Psoas muscle (tissue), 8 donors: ENCODE measurements around the gene TOMM6. TPM values are rescaled to one million over a fixed set of nuclear protein-coding genes. Genes with fewer than 3 reads are reported as not detected.

Experiments
- ATAC-seq, 4 donors: fragments of 200-7000 bp; cut with Tn5 transposase; one replicate each; pipeline ENCODE4 v1.9.1; 2020; ENCODE audit warnings: moderate library complexity in 3 of 4, mild to moderate bottlenecking in 2 of 4
- DNase-seq, 2 donors: peaks; one replicate each; pipeline ENCODE4 v3.0.0-alpha.2; 2020
- H3K27ac ChIP-seq: fragments of 200-600 bp; one replicate; pipeline ENCODE4 v1.8.0; 2022
- H3K27me3 ChIP-seq, 3 donors: fragments of 200-600 bp in 1 of 3; one replicate each; pipeline versions ENCODE4 v1.6.1 to v1.8.0; 2013 to 2022; ENCODE audit warnings: low read length in 2 of 3, mild to moderate bottlenecking in 2 of 3, moderate library complexity in 1 of 3; ENCODE audit not compliant: insufficient read depth in 3 of 3
- H3K36me3 ChIP-seq, 2 donors: fragments of 200-600 bp in 1 of 2; one replicate each; pipeline versions ENCODE4 v1.6.1 to v1.8.0; 2013 to 2022; ENCODE audit warnings: low read depth in 1 of 2, mild to moderate bottlenecking in 1 of 2, moderate library complexity in 1 of 2; ENCODE audit not compliant: insufficient read depth in 1 of 2
- H3K4me1 ChIP-seq: fragments of 200-600 bp; one replicate; pipeline ENCODE4 v1.8.0; 2022
- H3K4me3 ChIP-seq: fragments of 200-600 bp; one replicate; pipeline ENCODE4 v1.8.0; 2022; ENCODE audit warnings: mild to moderate bottlenecking
- H3K9me3 ChIP-seq: fragments of 200-600 bp; one replicate; pipeline ENCODE4 v1.8.0; 2022
- WGBS, 3 donors: extraction: QIAGEN DNeasy Blood & Tissue Kit; methylation state at CpG; one replicate each; pipeline versions ENCODE4 v1.1.6 to v1.1.7; 2013; 5-methylcytosine and 5-hydroxymethylcytosine counted together
- intact Hi-C, 2 donors: fragments of 100-400 bp; cut with DNase I; formaldehyde crosslinking; loops; one replicate each; pipeline versions ENCODE4 v1.11.0 to v1.14.2; 2022
- polyA plus RNA-seq, 3 donors: library from polyadenylated mRNA; stranded (reverse); fragments of 200-250 nt; gene quantifications; one replicate each; pipeline ENCODE4 v1.2.3, GENCODE V29; 2013
- total RNA-seq, 4 donors: library from RNA; stranded (reverse); fragmentation: NEBNext Ultra II Directional in 2 of 4; extraction: Animal tissue kit (Norgen Biotek cat#: 25700) in 2 of 4; gene quantifications; one replicate each; pipeline versions ENCODE4 v1.2.1 to v1.2.4, GENCODE V29; 2021 to 2023
- TF ChIP-seq, protein P1 (sequence below): fragments of 200-600 bp; IDR thresholded peaks from one replicate; pipeline ENCODE4 v1.8.0; 2022; ENCODE audit warnings: antibody characterized with exemption
- donor health status: healthy with polysubstance abuse.
- donor health status: DM: no; HTN: no; CAD: no; lungs with moderate emphysema.
- donor health status: Bipolar disorder and iron deficiency.
- donor health status: healthy.
- donor health status: DM: yes; HTN: yes; CAD: no.
- donor health status: DM: no; HTN: no; CAD: no.
- donor health status: DM: no; HTN: no; CAD: no.
- donor health status: DM: yes; HTN: yes; CAD: no.

The TOMM6 gene
- total and polyA plus RNA-seq, 7 donors: 156 to 403 (median 181) TPM

GRCh38 chr6:41791305-41791704 lies 3.8 kb downstream of the TOMM6 start:
- Histone ChIP-seq H3K27me3 (no peaks in the 10 kb centered on the region), H3K27ac (no peak overlapping the region), H3K4me3 (no peak overlapping the region), H3K36me3 (peaks cover 7 to 75% of the 10 kb centered on the region in 2 donors), H3K9me3 (no peaks in the 10 kb centered on the region), H3K4me1 (peaks cover 22% of the 10 kb centered on the region)
- DNase-seq: no peak
- WGBS, 3 donors: 62 to 87% (median 76%) methylated on average over 1 of the region's 1 CpG
- no peak for ATAC-seq
- intact Hi-C loops: loop anchor here in 1 of 2 donors (10.0 kb wide), 1 partner anchor 53 kb away; no protein-coding TSS in a partner anchor
- TF ChIP-seq, protein P1, sequence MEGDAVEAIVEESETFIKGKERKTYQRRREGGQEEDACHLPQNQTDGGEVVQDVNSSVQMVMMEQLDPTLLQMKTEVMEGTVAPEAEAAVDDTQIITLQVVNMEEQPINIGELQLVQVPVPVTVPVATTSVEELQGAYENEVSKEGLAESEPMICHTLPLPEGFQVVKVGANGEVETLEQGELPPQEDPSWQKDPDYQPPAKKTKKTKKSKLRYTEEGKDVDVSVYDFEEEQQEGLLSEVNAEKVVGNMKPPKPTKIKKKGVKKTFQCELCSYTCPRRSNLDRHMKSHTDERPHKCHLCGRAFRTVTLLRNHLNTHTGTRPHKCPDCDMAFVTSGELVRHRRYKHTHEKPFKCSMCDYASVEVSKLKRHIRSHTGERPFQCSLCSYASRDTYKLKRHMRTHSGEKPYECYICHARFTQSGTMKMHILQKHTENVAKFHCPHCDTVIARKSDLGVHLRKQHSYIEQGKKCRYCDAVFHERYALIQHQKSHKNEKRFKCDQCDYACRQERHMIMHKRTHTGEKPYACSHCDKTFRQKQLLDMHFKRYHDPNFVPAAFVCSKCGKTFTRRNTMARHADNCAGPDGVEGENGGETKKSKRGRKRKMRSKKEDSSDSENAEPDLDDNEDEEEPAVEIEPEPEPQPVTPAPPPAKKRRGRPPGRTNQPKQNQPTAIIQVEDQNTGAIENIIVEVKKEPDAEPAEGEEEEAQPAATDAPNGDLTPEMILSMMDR: no peak

DNA sequence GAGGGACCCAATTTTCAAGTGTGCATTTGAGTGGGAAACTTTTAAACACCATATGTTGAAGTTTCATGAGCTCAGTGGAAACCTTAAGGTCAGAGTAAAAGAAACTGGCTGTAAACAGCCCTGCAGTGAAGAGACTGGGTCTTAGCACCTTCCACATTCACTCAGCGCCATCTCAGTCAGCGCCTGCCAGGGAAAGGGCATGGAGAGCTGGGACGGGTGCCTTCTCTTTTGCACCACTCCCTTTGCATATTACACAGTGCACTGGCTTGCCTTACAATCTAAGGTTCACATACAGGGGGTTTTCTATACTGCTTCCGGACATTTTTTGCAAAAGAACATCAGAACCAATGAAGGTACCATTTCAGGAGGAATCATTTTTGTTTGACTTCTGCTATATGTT lies 4.5 kb downstream of the TOMM6 start:
- no peaks in the 10 kb centered on the region for H3K27me3 ChIP-seq
- peaks cover 7 to 82% of the 10 kb centered on the region in 2 donors for H3K36me3 ChIP-seq
- intact Hi-C loops: loop anchor here in 1 of 2 donors (10.0 kb wide), 1 partner anchor 53 kb away; no protein-coding TSS in a partner anchor
- TF ChIP-seq, protein P1: no peak
- no peak overlapping the region for H3K4me3 ChIP-seq
- DNase-seq: no peak
- H3K4me1 ChIP-seq: peaks cover 22% of the 10 kb centered on the region
- no peaks in the 10 kb centered on the region for H3K9me3 ChIP-seq
- WGBS, 3 donors: 56 to 71% (median 65%) methylated on average over 4 of the region's 4 CpGs
- ATAC-seq: no peak
- H3K27ac ChIP-seq: no peak overlapping the region

- Histone ChIP-seq H3K27me3 (no peaks in the 10 kb centered on the region), H3K4me1 (no peaks in the 10 kb centered on the region), H3K9me3 (no peaks in the 10 kb centered on the region), H3K27ac (no peak overlapping the region), H3K4me3 (no peak overlapping the region), H3K36me3 (peaks cover 0 to 95% of the 10 kb centered on the region in 2 donors)
- WGBS, 3 donors: 87 to 93% (median 90%) methylated on average over 2 of the region's 2 CpGs
- intact Hi-C loops: loop anchor here in 1 of 2 donors (10.0 kb wide), 1 partner anchor 48 kb away; no protein-coding TSS in a partner anchor
- DNase-seq: no peak
- TF ChIP-seq, protein P1: no peak
- no peak for ATAC-seq
Measured at GRCh38 chr6:41796474-41796873, 9.0 kb downstream of the TOMM6 start.

GRCh38 chr6:41798901-41799558 lies 11.5 kb downstream of the TOMM6 start:
- intact Hi-C loops: loop anchor here in 1 of 2 donors (10.0 kb wide), 1 partner anchor 46 kb away; no protein-coding TSS in a partner anchor
- no peaks in the 10 kb centered on the region for H3K27me3 ChIP-seq
- TF ChIP-seq, protein P1: no peak
- H3K9me3 ChIP-seq: no peaks in the 10 kb centered on the region
- DNase-seq (no peak), ATAC-seq (no peak)
- no peaks in the 10 kb centered on the region for H3K4me1 ChIP-seq
- WGBS, 3 donors: 85 to 93% (median 88%) methylated on average over 7 of the region's 7 CpGs
- peaks cover 0 to 69% of the 10 kb centered on the region in 2 donors for H3K36me3 ChIP-seq
- H3K4me3 ChIP-seq: no peak overlapping the region
- H3K27ac ChIP-seq: no peak overlapping the region
